HG03045 (cell line): ENCODE results near the gene A1BG.

ENCODE experiments used
- ATAC-seq: cut with Tn5 transposase; IDR thresholded peaks from one replicate; pipeline ENCODE4 v1.9.1; 2021; ENCODE audit warnings: mild to moderate bottlenecking, moderate library complexity; ENCODE audit not compliant: unreplicated experiment

A1BG gene, protein sequence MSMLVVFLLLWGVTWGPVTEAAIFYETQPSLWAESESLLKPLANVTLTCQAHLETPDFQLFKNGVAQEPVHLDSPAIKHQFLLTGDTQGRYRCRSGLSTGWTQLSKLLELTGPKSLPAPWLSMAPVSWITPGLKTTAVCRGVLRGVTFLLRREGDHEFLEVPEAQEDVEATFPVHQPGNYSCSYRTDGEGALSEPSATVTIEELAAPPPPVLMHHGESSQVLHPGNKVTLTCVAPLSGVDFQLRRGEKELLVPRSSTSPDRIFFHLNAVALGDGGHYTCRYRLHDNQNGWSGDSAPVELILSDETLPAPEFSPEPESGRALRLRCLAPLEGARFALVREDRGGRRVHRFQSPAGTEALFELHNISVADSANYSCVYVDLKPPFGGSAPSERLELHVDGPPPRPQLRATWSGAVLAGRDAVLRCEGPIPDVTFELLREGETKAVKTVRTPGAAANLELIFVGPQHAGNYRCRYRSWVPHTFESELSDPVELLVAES

DNA sequence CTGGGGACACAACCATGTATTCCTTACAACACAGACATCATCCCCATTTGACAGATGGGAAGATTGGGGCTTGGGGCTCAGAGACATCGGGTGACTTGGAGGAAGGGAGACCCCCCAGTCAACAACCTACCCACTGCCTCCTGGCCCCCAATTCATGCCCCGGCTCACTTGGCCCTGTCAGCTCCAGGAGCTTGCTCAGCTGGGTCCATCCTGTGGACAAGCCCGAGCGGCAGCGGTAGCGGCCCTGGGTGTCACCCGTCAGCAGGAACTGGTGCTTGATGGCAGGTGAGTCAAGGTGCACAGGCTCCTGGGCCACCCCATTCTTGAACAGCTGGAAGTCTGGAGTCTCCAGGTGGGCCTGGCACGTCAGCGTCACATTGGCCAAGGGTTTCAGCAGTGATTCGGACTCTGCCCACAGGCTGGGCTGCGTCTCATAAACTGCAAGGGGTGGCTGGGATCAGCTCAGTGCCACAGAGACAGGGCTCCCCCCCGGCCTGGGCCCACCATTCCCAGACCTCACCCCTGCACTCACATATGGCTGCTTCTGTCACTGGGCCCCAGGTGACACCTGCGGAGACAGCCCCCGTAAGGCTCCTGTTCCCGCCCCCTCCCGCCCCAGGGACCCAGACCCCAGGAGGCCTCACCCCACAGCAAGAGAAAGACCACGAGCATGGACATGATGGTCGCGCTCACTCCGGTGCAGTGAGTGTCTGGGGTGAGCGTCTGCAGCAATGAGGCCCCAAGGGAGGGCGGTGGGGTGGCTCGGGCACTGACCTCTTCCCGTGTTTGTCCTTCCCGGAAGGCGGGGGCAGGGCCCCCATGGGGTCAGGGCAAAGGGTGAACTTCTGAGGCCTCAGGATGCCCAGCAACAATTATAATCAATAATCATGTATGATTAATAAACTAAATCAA, at the start of gene A1BG:
Gene A1BG, minus strand, starts transcription at position 733 of the 912 bp plus-strand sequence. Its CDS starts 55 bp downstream, at position 678.
- ATAC-seq: no peak

DNA sequence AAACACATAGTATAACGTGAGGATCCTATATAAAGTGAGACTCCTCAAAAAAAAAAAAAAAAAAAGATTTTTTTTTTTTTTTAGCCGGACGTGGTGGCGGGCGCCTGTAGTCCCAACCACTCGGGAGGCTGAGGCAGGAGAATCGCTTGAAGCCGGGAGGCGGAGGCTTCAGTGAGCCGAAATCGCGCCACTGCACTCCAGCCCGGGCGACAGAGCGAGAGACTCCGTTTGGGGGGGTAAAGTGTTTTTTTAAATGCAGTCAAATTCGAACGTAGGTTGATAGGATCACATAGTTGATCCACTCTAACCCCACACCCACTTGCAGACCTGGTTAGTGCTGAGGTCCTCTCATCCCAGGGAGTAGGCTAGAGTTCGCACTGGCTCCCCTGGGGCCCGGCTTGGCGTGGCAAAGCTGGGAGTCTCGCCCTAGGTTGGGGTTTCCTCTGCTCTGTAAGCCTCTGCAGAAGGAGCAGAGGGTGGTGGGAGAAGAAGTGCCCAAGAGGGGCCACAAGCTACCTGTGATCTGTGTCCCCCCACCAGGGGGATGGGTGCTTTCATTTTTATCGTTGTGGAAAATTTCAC, 48.6 kb upstream of the A1BG start:
- no peak for ATAC-seq

DNA sequence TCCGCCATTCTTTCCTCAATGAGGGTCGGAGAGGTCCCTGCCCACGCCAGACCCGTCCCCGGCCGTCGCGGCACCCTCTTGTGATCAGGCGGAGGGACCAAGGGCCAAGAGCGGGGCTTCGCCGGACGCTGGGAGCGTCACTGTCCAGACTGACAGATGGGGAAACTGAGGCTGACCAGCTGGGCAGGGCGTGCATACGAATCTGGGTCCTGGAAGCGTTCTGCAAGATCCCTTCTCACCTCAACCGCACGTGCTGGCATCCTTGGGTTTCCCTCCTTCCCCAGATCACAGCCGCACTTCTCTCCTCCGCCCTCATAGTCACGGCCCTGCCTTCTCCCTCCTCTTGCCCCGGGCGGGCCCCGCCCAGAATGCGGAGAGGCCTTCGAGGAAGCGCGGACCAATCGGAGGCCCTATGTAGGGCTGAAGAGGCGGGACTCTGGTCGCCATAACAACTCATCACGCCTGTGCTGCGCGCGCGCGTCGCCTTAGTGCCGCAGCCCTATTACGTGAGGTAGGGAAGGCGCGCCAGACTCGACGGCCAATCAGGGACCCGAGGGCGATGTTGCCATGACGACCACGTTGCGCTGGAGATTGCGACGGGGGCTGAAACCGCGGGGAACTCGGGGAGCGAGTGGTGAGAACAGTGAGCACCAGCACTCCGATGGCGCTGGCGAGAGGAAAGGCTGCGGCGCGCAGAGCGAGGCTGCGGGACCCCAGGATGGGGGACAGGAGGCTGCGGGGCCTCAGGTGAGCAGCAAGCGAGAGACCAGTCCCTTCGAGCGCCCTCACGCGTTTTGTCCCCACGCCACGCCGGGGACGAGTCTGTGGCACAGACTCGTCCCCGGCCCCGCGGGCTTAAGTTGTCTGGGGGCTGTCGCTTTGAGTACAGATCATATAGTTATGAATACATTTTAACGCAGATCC, 47.9 kb upstream of the A1BG start:
- ATAC-seq: peak; percentile 93

DNA sequence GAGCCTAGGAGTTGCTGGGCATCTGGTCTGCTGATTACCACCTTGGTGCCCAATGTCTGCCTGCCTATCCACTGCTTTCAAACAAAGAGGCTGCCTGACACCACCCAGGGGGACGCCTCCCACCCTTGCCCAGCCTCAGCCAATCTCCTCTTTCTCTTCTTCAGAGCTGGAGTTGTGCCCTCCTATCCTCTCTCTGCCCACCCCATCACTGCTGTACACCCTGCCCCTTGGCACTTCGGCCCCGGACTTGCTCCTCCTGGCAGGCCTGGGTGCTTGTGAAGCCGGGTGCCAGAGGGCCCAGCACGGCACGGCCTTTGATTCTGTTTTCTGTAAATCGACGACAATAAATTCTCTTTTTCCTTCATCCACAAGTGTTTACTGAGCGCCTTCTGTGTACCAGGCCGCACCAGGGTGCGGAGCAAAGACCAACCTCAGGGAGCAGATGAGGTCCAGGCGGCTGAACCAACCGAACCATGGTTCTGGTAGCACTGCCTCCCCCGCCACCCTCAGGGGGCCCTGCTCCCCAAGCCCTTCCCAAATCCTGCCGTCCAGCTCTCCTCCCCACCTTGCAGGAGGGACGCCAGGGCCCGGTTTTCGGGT, 47.1 kb upstream of the A1BG start:
- ATAC-seq: no peak

DNA sequence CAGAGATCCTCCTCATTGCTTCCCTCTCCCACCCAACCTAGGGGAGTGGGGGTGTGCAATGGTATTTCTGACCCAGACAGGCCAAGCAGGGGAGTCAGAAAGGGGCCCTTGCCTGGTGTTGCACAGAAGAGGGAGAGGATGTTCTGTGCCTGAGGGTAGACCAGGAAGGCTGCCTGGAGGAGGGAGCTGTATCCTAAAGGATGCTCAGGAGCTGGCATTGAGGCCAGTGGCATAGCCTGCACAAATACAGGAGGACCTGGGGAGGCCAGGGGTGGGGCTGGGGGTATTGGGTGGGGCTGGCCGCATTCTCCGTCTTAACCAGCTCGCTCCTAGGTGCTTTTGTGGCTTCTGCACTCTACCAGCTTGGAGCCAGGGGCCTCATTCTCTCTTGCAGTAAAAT, 46.6 kb upstream of the A1BG start:
- no peak for ATAC-seq

DNA sequence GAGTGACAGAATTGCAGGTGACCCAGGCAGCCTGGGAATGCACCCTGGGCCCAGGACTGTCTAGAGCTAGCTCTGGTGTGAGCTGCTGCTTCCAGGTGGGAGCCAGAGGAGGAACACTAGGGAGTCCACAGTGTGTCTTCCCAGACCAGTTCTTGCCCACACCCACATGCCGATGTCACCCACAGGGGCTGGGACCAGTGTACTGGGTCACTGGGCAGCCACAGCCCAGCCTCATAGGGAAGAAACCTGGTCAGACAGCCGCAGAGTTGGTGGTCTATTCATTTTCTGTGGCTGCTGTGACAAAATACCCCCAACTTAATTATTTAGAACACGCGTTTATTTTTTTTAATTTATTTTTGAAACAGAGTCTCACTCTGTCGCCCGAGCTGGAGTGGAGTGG, 45.3 kb upstream of the A1BG start:
- ATAC-seq: no peak

DNA sequence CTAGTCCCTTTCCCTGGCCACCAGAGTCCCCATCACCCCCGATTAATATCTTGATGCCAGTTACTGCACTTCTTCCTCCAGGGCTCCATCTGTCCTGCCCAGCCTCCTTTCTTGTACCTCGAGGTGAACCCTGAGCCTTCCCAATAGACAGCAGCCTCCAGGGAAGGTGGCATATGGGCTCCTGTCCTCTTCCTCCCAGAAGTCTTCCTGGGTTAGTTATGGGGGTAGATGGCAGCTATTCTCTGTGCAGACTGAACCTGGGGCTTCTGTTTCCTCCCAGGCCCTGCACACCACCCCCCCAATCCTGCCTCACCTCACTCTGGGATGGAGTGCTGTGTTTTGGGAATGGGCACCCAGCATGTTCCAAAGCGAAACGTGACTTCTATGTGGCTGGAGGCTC, 44.8 kb upstream of the A1BG start:
- ATAC-seq: no peak

DNA sequence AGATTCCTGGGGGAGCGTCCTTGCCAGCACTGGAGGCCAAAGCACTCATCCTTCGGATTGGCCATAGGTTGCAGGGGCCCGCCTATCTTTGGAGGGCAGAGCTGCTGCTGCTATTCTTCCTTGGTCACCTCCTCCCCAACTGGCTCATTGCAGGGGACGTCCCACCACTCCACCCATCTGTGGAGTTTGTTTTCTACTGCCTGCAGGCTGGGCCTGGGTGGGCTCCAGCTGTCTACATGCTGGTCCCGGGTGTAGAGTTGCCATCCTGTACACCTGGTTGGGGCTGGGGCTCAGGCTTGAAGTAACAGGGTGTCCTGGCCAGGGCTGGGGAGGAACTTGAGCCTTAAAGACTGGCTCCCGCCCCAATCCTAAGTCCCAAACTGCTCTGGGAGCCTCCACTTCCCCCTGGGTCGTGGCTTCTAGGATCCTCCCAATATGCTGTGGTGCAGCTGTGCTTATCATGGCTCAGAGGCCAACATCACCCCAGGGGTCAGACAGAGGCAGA, 44.3 kb upstream of the A1BG start:
- no peak for ATAC-seq

DNA sequence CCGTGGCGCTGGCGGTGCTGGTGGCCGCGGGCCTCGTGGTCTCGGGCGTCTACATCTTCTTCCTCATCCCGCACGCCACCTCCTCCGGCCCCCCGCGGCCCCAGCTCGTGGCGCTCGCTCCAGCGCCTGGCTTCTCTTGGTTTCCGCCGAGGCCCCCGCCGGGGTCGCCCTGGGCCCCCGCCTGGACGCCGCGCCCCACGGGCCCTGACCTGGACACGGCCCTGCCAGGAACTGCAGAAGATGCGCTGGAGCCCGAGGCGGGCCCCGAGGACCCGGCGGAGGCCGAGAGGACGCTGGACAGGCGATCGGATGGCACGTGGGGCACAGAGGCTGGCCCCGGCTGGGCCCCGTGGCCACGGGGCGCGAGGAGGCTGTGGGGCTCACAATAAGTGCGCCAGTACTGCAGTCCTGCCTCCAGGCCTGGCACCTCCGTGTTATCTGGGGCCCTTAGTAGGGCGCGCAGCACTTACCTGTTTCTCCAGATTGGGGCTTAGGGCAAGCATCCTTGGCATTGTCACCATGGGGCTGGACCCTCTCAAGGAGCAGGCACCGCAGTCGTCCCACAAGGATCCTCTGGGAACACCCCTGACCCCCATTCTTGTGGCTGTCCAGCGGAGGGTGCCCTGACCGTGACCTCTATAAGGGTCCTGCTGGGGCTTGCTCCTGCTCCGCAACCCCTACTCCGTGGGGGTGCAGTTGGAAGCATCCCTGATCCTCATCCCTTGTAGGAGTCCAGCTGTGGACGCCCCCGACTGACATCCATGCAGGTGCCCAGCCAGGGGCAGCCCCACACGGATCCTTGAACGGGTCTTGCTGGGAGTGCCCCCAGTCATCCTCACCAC, 43.6 kb upstream of the A1BG start:
- no peak for ATAC-seq

DNA sequence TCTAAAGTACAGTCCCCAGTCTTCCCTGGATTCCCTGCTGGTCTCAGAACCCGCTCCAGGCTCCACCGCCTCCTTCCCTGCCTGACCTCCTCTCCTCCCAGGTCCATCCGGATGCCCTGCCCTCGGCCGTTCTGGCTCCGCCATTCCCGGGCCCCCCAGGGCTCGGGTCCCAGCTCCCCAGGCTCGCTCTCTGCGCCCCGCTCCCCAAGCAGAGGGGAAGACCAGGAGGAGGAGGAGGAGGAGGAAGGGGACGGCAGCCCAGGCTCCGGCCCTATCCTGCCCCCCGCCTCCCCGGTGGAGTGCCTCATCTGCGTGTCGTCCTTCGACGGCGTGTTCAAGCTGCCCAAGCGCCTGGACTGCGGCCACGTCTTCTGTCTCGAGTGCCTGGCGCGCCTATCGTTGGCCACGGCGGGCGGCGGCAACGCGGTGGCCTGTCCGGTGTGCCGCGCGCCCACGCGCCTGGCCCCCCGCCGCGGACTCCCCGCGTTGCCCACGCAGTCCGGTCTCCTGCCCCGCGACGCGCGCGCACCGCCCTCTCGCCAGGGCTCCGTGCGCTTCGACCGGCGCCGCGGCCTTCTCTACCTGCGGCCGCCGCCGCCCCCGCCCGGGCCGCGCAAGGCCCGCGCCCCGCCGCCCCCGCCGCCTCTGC, 42.8 kb upstream of the A1BG start:
- no peak for ATAC-seq

DNA sequence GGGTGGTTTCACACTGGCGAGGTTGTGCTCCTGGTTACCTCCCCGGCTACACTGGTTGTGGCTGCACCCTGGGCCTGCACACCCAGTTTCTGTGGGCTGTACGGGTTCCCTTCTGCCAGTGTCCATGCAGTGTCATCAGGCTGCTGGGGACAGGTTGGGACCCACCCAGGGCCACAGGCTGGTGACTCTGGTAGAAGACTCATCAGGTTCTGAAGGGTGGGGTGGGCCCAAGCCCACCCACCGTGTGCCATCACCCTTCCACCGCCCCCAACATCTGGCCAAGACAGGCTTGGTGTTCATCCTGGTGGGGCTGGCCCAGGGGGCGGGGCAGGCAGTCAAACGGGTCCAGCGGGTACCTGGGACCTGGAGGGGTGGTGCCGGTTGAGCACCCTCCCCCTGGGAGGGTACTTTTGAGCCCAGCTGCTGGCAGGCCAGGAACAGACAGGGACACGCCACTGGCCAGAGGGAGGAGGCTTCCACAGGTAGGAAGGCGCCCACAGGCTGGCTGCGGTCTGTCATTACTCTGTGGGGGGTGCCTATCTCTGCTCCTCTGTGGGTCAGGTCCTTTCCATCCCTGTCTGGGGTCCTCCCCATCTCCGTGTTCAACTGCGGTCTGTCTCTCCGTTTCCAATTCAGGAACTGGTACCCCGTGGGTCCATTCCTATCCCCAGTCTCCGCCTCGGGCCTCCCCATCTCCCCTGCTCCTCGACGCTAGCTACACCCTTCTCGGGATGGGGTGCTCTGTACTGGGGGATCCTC, 42.1 kb upstream of the A1BG start, which contains the start of gene RNF225:
Gene RNF225, plus strand, starts transcription at position 437 of the 759 bp plus-strand sequence. CDS start 434 bp downstream, outside the sequence.
- ATAC-seq: no peak

DNA sequence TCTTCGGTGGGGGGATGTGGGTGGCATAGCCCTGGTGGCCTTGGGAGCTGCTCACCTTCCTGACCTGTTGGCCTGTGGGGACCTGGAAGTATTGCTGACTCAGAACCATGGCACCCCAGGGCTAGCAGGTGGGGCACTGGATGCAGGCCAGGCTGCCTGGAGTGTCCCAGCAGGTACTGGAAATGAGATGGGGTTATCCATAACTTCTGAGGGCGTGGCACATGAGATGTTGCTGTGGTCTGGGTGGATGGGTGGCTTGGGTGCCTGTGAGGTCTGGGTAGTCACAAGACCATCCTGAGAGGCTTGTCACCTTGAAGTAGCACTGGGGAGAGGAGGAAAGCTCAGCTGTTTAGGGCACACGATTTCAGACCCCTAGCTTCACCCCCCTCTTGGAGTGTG, 41.5 kb upstream of the A1BG start:
- no peak for ATAC-seq

DNA sequence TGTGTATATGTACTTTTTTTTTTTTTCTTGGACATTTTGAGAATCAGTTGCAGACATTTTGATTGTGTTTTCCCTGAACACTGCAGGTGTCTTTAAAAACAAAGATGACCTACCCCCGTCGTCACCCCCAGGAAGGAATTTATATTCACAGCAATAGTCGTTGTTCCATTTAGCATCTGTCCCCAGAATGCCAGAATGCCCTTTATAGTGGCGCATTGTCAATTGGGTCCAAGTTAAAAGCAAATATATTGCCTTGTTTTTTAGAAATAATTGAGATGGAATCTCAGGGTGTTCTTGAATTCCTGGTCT, 40.4 kb upstream of the A1BG start:
- ATAC-seq: no peak

DNA sequence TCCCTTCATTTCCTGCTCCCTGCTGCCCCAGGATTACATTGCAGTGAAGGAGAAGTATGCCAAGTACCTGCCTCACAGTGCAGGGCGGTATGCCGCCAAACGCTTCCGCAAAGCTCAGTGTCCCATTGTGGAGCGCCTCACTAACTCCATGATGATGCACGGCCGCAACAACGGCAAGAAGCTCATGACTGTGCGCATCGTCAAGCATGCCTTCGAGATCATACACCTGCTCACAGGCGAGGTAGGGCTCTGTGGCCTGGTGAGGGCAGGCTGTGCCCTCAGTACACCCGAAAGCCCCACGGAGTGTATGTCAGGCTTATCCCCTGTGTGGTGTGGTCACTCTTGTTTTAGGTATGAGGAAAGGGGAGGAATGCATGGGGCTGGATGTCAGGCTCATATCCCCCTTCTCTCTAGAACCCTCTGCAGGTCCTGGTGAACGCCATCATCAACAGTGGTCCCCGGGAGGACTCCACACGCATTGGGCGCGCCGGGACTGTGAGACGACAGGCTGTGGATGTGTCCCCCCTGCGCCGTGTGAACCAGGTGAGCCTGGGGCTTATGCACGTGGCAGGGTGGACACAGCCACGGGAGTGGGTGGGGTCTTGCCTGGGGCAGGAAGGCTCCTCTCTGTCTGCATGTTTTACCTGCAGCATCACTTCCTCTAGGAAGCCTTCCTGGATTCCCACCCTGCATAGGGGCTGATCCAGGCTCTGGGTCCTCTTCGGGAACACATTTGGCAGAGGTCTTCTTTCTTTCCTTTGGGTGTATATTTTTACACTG, 39.8 kb upstream of the A1BG start:
- ATAC-seq: no peak

DNA sequence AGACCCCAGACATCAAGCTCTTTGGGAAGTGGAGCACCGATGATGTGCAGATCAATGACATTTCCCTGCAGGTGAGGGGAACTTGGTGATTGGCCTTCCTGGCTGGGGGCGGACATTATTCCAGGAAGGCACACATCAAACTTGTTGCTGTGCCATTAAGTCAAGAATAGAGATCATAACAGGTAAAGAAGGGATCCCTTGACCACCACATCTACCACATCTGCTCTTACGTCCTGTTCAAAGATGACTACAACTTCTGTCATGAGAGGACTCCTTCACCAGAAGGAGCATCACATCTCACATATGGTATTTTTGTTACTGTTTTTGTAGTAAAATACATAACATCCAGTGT, 34.9 kb upstream of the A1BG start:
- ATAC-seq: no peak

DNA sequence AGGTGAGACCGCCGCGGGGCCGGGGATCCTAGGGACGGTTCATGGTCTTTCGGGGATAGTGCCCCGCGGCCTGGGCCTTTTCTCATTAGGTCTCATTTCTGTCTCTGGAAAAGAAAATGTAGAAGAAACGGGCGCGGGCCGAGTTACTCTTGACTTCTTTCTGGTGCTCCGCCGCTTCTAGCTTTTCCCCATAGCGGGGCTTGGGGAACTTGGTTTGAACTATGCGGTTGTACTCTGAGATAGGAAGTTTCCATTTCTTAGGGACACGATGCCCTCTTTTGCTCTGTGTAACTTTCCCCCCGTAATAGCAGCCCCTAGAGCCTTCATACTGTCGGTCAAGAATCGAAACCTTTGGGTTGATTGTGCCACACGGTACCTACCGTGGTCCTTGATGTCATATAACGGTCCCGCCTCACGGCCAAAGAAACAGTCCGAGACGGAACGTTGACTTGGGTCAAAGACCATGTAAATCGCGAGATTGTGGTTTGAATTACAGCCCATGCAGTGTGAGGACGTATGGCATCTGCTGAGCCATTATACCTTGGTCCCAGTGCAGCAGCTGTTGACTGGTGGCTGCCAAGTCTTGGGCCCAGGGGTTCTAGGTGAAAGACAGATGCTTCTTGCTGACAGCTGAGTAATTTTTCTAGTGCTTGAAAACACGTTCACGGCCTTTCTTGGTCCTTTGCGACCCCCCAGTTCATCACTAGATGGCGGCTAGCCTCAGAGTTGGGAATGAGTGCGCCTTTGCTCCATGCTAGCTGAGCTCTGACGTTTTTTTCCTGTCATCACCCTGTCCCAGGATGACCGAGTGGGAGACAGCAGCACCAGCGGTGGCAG, 34.3 kb upstream of the A1BG start:
- ATAC-seq: peak; percentile 3
